ENCODE measurements around the gene SRGAP1. TPM values are rescaled to one million over a fixed set of nuclear protein-coding genes. Genes with fewer than 3 reads are reported as not detected.

The SRGAP1 gene
- total and polyA plus RNA-seq, 2 donors from 2014 or later: 1.8 to 13.5 TPM

DNA sequence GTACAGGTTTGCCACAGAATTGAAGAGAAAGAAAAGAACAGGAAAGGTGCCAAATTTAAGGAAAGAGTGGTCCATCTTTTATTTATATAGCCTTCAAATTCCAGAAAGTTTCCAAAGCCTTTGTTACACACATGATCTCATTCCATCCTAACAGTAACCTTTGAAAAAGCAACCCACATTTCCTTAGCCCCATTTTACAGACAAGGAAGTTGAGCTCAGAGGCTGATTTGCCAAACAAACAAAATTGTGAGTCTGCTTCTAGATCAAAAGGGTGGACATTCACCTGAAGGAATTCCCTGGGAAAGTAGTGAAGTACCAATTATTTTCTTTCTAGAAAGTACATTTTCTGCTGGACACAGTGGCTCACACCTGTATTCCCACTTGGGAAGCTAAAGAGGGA, 345.6 kb downstream of the SRGAP1 start:
- no peaks in the 10 kb centered on the region for H3K9me3 ChIP-seq (ENCODE audit: control insufficient read depth in 2 of 3, insufficient read depth in 1 of 3, low read length in 3 of 3)
- no peaks in the 10 kb centered on the region for H3K4me1 ChIP-seq (ENCODE audit: control insufficient read depth in 2 of 3, insufficient read depth in 2 of 3, low read depth in 1 of 3, low read length in 3 of 3)
- H3K27ac ChIP-seq (ENCODE audit: low read depth in 2 of 2, low read length in 2 of 2): no peak overlapping the region
- H3K36me3 ChIP-seq (ENCODE audit: control insufficient read depth in 2 of 3, insufficient read depth in 3 of 3, low read length in 3 of 3): peaks cover 0 to 8% (median 5%) of the 10 kb centered on the region in 3 donors
- H3K4me3 ChIP-seq (ENCODE audit: low read length in 3 of 3): no peak overlapping the region
- H3K9ac ChIP-seq (ENCODE audit: low read length in 3 of 3): no peak overlapping the region
- H3K27me3 ChIP-seq (ENCODE audit: control insufficient read depth, insufficient read depth, low read length): no peaks in the 10 kb centered on the region
- TF ChIP-seq CTCF (IDR thresholded peaks at IDR 0.05; ENCODE audit: borderline replicate concordance, extremely low read depth, insufficient read depth): no peak
- FAIRE-seq (no peak), DNase-seq (no peak)
- intact Hi-C loops (cut with DNase I): no loop called here

GRCh38 chr12:64192644-64193444, 348.3 kb downstream of the SRGAP1 start:
- intact Hi-C loops (cut with DNase I): no loop called here
- no peak overlapping the region for H3K27ac ChIP-seq (ENCODE audit: low read depth in 2 of 2, low read length in 2 of 2)

DNA sequence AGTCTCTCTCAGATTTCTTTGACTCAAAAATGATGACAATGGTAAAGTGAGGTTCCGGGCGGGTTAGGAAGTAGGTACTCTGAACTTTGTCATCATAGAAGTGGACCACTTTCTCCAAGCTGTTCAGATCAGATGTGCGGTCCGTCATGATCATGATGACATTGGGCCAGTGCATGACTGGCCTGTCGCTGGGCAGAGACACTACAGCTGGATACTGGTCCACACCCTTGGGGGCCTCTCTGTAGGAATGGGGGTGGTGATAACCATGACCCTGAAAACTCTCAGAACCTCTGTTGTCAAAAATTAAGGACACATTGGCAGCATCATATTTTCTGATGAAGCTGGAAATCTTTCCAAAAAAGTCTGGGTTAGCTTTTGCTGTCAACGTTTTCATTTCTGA, 349.4 kb downstream of the SRGAP1 start:
- intact Hi-C loops (cut with DNase I): no loop called here
- no peak overlapping the region for H3K27ac ChIP-seq (ENCODE audit: low read depth in 2 of 2, low read length in 2 of 2)
- H3K9ac ChIP-seq (ENCODE audit: low read length in 3 of 3): no peak overlapping the region
- no peaks in the 10 kb centered on the region for H3K4me1 ChIP-seq (ENCODE audit: control insufficient read depth in 2 of 3, insufficient read depth in 2 of 3, low read depth in 1 of 3, low read length in 3 of 3)
- no peaks in the 10 kb centered on the region for H3K27me3 ChIP-seq (ENCODE audit: control insufficient read depth, insufficient read depth, low read length)
- H3K9me3 ChIP-seq (ENCODE audit: control insufficient read depth in 2 of 3, insufficient read depth in 1 of 3, low read length in 3 of 3): no peaks in the 10 kb centered on the region
- DNase-seq: no peak
- FAIRE-seq: no peak
- H3K36me3 ChIP-seq (ENCODE audit: control insufficient read depth in 2 of 3, insufficient read depth in 3 of 3, low read length in 3 of 3): peaks cover 0 to 8% (median 5%) of the 10 kb centered on the region in 3 donors
- H3K4me3 ChIP-seq (ENCODE audit: low read length in 3 of 3): no peak overlapping the region
- TF ChIP-seq CTCF (IDR thresholded peaks at IDR 0.05; ENCODE audit: borderline replicate concordance, extremely low read depth, insufficient read depth): no peak

More at GRCh38 chr12:64192644-64193444, 348.3 kb downstream of the SRGAP1 start:
- DNase-seq (no peak), FAIRE-seq (no peak)
- no peak for TF ChIP-seq CTCF (IDR thresholded peaks at IDR 0.05; ENCODE audit: borderline replicate concordance, extremely low read depth, insufficient read depth)
- H3K27me3 ChIP-seq (ENCODE audit: control insufficient read depth, insufficient read depth, low read length): no peaks in the 10 kb centered on the region
- no peak overlapping the region for H3K9ac ChIP-seq (ENCODE audit: low read length in 3 of 3)
- no peak overlapping the region for H3K4me3 ChIP-seq (ENCODE audit: low read length in 3 of 3)
- no peaks in the 10 kb centered on the region for H3K9me3 ChIP-seq (ENCODE audit: control insufficient read depth in 2 of 3, insufficient read depth in 1 of 3, low read length in 3 of 3)
- H3K4me1 ChIP-seq (ENCODE audit: control insufficient read depth in 2 of 3, insufficient read depth in 2 of 3, low read depth in 1 of 3, low read length in 3 of 3): no peaks in the 10 kb centered on the region
- H3K36me3 ChIP-seq (ENCODE audit: control insufficient read depth in 2 of 3, insufficient read depth in 3 of 3, low read length in 3 of 3): peaks cover 0 to 8% (median 5%) of the 10 kb centered on the region in 3 donors

All from kidney (tissue), 14 donors.